HG03439 (cell line): ENCODE data around the gene DAG1.
"Not testable (repeated sequence)": the region's sequence is repeated elsewhere in the genome, so short reads cannot be mapped to it uniquely, and the experiment has no call there.

Source experiments
- ATAC-seq: cut with Tn5 transposase; IDR thresholded peaks from one replicate; pipeline ENCODE4 v1.9.1; 2021; ENCODE audit warnings: mild to moderate bottlenecking, moderate library complexity; ENCODE audit not compliant: unreplicated experiment

The DAG1 gene

DNA sequence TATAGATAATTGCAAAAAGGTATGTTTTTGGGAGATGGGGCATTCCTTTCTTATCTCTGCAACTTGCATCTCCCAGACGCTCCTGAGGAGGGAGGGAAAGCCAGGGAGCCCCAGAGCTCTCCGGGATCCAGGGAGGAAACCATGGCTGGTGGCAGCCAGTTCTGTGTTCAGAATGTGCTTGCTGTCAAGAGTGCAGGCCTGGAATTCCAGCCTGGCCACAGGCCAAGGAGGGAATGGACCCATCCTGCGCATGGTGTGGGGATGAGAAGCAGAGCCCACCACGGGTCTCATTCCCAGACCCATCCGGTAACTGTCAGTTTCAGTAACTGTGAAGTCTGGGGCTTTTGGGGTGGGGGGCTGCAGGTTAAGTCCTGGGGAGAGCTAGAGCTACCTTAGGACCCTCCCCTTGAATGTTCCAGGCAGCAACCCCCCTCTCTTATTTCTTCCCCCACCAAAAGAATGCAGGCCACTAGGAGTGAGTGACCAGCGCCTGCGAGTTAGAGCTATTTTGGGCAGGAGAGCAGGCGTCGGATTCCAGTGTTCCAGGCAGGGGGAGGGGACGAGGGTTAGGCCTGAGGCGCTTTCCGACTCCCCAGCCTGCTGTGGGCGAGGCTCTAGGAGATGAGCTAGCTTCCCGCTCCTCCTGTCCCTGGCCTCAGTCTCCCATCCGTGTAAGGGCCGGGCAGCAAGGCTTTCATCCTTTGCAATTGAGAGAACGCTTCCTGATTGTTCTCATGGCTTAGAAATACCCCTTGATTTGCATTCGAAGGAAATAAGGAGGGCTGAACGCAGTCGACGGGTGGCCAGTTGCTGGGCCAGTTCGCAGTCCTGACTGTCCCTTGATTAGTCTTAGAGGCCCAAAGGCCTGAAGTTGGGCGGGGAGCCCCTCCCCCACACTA, 781 bp upstream of the DAG1 start:
- ATAC-seq = no peak

DNA sequence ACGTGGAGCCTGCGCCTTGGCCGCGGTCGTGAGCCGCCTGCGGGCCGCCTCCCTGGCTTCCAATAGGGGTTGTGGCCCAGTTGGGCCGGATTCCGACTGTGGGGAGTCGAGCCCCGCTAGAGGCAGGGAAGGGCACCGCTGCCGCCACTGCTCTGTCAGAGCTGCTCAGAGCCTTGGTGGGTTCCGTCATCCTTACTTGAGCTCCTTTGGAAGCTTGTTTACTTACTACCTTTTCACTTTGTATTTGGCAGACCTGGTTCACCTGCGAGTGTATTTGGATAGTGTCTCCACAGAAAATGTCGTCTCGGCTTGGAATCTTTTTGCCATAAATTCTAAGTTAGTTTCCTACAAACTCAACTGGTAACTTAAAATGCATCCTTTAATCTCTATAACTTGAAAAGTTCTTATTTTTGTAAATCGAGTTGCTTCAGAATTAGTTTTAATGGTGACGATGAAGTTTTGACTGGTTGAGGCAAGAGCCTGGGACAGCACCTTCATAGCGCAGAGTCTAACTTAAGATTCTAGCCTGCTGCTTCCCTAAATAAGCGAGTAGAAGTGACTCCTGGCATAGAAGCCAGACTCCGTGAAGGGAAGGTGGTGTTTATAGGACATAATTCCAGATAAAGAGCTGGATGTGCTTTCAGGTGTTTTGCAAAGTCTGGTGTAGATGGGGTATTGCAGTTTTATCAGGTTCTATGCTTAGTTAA, 800 bp downstream of the DAG1 start:
- peak; percentile 27 for ATAC-seq

DNA sequence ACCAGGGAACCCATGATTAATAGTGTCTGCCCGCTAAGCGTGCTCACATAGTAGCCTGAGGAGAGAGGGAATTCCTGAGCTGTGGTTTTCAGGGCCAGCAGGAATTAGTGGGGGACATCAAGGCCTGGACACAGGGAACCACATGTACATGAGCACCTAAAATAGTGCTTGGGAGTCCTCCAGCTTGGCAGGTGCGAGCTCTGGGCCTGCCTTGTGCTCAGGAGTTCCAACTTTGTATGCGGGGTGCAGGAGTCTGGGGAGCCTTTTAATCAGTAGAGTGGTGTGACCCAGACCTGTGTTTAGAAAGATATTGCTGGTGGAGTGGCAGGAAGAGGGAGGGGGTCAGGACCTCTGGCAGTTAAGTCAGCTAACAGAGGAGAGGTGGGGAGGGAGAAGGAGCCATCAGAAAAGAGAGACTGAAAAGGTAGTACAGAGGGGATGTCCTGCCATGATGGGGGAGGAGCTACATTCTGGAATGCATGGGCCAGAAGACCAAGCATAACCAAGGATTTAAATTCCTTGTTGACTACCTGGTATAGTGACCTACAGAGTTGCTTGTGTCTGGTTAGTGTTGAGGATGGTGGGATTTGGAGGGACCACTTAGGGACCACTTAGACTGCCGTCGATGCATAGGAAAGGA, 1.9 kb downstream of the DAG1 start:
- no peak for ATAC-seq

DNA sequence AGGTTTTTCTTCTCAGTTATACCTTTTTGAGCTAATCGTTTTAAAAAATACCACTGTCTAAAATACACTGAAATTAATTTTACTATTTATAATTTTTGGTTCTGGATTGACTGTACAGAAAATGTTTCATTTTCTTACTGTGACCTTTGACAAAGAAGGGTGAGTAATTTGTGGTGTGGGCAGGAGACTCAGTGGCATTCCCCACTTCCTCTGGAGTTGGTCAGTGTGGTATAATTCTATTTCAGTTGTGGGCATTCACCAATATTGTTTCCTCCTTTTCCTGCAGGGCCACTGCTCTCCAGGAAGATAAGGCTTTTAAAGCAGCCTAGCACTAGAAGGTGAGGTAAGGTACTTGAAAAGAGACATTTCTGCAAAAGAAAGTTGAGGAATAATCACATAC, 6.5 kb downstream of the DAG1 start:
- no peak for ATAC-seq

DNA sequence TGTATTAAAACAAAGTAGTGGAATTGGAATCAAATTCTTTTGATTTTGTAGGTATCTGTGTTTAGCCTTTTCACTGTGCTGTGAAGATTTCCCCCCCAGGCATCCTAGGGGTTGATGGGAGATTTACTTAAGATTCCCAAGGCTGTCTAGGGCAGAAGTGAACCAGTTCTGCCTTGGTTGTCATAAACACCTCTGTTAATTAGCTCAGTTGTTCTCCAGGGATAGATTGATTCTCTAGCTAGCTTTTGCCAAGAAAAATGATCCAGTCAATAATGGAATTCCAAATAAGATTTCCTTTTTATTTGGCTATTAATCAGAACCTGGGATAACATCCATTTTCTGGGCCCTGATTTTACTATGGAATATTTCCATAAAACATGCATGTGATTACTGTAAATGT, 12.7 kb downstream of the DAG1 start:
- no peak for ATAC-seq

DNA sequence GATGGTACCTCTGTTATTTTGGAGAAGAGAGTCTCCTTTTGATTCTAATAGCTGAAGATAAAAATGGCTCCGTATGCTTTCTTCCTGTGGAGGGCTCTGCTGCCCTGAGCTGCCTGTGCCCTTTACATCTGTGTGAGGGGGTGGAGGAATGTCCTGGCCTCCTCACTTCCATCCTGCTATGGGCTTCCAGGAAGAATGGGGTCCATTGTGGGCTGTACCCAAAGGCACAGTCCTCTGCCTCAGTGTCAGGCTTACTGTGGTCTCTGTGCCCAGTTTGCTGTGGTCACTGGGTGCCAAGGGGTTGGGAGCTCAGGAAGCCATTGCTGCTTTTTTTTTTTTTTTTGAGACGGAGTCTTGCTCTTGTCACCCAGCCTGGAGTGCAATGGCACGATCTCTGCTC, 14.4 kb downstream of the DAG1 start:
- ATAC-seq = no peak

DNA sequence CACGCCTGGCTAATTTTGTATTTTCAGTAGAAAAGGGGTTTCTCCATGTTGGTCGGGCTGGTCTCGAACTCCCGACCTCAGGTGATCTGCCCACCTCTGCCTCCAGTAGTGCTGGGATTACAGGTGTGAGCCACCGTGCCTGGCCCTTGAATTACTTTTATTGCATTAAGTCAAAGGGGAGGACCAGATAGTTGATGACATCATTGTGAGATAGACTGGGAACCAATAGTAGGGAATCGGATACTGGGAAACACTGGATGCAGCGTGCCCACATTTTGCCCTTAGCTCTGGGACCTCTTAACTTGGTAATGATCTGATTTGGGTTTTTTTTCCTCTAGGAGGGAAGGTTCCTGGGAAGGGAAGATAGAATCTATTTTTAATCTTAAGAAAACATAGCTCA, 19.2 kb downstream of the DAG1 start:
- no peak for ATAC-seq

DNA sequence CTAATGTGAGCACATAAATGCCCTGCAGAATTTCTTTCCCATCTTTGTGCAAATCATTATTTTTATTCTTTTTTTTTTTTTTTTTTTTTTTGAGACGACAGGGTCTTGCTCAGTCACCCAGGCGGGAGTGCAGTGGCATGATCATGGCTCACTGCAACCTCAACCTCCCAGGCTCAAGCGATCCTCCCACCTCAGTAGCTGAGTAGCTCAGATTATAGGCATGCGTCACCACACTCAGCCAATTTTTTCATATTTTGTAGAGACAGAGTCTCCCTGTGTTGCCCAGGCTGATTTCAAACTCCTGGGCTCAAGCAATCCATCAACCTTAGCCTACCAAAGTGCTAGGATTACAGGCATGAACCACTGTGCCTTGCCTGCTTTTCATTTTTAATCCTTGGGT, 22.9 kb downstream of the DAG1 start:
- ATAC-seq = no peak

DNA sequence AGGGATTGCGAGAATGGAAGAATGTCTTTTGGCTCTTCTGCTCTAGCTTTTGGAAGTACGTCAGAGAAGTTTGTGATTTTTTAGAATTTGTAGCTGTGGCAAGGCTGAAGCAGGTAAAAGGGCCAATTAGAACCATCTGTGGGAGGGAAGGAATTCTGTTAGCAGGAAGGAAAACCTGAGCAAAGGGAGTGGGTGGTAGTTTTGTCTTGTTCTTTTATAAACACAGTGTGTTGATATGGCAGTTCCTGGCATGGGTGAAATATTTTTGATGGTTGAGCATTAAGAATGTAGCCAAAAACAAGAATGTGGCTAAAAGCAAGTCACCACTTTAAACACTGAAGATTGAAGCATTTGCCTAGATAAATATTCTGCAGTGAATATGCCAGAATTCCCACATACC, 23.8 kb downstream of the DAG1 start:
- ATAC-seq = no peak

DNA sequence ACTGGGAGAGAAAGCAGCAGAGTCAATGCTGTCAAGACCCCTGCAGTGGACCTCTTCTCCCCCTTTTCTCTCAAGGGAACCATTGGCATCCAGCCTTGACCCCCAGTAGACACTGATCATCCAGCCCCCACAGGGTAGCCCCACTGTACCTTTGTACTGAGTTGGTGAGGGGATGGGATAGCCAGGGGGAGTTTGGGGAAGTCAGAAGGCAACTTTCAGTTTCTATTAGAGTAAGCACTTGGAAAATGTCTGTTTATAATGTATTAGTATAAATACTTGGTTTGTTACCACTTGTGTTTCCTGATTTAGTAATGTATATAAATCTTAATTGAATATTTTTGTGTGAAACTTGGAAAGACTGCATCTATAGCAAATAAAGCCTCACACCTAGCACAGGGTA, 25.0 kb downstream of the DAG1 start:
- no peak for ATAC-seq

DNA sequence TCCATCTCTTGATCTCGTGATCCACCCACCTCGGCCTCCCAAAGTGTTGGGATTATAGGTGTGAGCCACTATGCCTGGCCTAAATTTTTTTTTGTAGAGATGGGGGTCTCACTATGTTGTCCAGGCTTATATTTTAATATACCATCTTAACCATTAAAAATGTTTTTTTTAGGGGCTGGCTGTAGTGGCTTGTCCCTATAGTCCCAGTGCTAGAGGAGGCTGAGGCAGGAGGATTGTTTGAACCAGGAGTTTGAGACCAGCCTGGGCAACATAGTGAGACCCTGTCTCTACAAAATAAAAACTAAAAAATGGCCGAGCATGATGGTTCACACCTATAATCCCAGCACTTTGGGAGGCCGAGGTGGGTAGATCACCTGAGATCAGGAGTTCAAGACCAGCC, 26.8 kb downstream of the DAG1 start:
- ATAC-seq = not testable (repeated sequence)

DNA sequence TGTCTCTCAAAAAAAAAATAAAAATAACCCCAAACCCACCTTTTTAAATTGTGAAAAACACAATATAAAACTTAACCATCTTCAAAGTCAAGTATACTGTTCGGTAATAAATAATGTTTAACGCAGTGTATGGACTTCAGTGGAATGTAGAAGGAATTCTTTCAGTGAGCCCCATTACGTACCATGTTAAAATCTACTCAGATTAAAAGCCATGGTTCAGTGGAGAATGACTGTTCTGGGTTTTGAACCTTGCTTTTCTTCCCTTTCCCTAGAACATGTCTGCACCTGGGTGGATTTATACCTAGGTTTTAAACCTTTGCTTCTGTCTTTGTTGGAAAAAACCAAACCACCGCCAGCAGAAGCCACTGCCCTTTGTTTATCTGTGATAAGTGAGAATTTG, 27.5 kb downstream of the DAG1 start:
- ATAC-seq = no peak

DNA sequence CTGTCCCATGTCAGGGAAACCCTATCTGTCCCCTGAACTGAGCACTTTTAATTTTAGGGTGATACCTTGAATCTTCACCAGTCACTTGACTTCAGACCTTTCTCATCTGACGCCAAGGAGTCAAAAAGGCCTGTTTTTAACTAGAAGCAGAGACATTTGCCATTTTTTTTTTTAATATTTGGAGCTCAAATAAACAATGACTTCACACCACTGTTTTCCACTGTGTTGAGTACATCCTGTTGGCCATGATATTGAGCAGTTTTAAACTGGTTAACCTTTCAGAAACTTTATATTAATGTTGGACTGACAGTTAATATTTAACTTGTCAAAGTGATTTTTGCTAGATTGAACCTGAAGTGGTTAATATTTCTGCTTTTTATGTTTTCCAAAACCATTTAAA, 28.2 kb downstream of the DAG1 start:
- no peak for ATAC-seq

DNA sequence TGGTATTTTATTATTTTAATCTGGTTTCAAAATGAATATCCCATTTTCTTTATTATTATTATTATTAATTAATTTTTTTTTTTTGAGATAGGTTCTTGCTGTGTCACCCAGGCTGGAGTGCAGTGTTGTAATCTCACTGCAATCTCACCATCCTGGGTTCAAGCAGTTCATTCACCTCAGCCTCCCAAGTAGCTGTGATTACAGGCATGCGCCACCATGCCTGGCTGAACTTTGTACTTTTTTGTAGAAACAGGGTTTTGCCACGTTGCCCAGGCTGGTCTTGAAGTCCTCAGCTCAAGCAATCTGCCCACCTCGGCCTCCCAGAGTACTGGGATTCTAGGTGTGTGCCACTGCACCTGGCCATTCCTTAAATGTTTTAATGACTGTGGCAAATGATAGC, 28.6 kb downstream of the DAG1 start:
- ATAC-seq = no peak

DNA sequence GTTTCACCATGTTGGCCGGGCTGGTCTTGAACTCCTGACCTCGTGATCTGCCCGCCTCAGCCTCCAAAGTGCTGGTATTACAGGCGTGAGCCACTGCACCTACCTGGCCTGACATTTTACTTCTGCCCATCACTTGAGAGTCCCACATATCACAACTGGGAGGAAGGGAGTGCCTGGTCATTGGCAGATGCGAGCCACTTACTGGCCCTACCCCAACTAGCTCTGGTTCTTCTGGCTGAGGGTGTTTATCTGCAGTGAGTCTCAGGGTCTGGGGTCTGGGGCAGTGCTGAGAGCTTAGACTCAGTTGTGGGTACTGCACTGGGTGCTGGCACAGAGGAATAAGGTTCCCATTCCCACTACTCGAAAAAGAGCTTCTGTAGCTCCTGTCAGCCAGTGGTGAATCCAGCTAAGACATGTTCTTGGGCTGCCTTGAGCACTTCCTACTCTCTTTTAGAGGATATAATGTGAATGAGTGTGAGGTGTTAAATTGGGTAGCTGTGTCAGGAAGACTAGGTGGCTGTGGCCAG, 30.2 kb downstream of the DAG1 start:
- ATAC-seq = no peak

DNA sequence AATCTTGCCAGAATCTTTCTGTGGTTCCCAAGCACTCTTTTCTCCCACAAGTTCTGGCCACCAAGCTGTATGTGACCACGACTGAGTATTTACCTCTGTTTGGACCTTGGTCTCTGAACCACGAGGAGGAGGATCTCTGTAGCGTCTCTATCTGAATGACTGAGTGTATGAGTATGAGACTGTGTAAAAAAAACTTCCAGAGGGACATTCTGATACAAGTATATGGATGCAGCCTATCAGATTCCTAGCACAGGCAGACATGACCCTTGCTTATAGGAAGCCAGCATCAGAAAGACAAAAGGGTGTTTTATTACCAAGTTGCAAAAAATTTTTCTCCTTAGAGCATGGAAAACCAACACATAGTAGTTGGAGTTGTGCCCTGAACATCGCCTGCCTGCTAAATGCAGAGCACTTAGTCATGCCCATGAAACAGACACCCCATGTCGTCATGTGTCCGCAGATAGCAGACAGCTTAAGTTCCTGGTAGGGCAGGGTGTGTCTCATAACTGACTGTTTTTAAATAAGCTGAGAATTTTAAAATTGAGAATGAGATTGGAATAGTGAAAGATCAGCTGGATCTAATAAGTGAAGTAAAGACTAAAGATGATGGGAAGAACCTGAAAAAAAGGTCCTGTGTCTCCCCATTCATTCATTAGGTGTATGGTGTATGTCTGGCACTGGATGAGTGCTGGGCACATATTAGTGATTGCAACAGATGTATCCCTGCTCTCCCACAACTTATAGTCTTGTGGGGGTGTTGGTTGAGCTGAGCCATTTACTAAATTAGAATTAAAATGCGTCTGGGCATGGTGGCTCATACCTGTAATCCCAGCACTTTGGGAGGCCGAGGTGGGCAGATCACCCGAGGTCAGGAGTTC, 30.9 kb downstream of the DAG1 start:
- no peak for ATAC-seq

DNA sequence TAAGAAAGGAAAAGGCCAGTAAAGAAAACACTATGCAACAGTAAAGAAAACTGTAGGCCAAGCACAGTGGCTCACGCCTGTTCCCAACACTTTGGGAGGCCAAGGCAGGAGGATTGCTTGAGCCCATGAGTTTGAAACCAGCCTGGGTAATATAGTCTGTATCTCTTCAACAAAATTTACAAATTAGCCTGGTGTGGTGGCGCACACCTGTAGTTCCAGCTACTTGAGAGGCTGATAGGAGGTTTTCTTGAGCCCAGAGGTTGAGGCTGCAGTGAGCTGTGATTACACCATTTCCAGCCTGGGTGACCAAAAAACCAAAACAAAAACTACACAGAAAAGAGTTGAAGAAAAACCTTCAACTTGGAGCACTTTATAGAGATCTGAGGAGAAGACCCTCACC, 31.8 kb downstream of the DAG1 start:
- no peak for ATAC-seq

DNA sequence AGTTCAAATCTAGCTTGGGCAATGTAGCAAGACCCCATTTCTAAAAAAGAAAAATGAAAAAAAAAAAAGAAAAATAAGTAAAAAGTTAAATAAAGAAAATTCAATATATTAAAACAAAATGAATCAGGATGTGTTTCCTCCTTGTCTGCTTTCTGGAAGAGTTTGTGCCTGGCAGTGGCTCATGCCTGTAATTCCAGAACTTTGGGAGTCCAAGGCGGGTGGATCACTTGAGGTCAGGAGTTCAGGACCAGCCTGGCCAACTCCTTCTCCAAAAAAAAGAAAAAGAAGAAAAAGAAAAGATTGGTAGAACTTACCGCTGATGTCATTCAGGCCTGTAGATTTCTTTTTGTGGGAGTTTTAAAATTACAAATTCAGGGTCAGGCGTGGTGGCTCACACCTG, 36.8 kb downstream of the DAG1 start:
- no peak for ATAC-seq

DNA sequence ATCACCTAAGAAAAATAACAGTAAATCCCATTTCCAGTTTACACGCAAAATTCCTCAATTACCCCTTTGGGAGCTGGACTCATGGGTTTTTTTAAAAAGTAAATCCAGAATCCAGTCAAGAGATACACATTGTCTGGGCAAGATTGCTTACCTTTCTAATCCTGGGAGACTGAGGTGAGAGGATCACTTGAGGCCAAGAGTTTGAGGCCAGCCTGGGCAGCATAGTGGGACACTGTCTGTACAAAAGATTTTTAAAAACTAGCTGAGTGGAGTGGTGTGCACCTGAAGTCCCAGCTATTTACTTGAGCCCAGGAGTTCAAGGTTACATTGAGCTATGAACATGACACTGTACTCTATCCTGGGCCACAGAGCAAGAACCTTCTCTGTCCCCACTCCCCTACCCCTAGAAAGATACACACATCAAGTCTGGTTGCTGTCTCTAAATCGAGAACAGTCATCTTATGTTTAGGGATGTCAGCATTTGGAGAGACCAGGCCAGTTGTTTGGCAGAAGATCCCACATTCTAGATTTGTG, 39.0 kb downstream of the DAG1 start:
- ATAC-seq = no peak

DNA sequence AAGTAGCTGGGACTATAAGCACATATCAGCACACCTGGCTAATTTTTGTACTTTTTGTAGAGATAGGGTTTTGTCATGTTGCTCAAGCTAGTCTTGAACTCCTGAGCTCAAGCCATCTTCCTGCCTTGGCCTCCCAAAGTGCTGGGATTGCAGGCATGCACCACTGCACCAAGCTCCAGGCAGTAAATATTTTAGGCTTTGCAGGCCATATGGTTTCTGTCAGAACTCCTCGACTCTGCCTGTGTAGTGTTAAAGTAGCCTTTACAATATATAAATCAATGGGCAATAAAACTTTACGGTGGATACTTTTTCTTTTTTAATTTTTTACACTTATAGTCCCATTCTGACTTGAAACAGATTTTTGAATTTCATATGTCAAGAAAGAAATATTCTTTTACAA, 41.6 kb downstream of the DAG1 start:
- ATAC-seq = no peak
